CD4-positive, alpha-beta memory T cell (primary cell): Measurements from ENCODE around the gene CPXM2. TPM values are rescaled to one million over a fixed set of nuclear protein-coding genes. Genes with fewer than 3 reads are reported as not detected.

Source experiments
- CTCF ChIA-PET: fragments of 350-600 bp; sonication (Branson Sonifier 250); formaldehyde crosslinking; loops from one replicate; lab custom pipeline; 2021; ENCODE audit warnings: inconsistent platforms; ENCODE audit not compliant: partially characterized antibody; lab: Charles Lee
- POLR2A ChIA-PET: fragments of 350-600 bp; sonication (Branson Sonifier 250); formaldehyde crosslinking; loops from one replicate; lab custom pipeline; 2021; ENCODE audit not compliant: partially characterized antibody; lab: Charles Lee
- DNase-seq, 5 donors: peaks; one replicate each; pipeline versions ENCODE4 v3.0.0 to v3.0.0-alpha.2; 2020 to 2022; ENCODE audit warnings: mixed read lengths in 1 of 5
- H3K27ac ChIP-seq: one replicate; pipeline ENCODE4 v1.7.0; 2013; ENCODE audit warnings: low read depth, low read length
- H3K27me3 ChIP-seq: 2 replicates; pipeline ENCODE4 v1.7.0; 2013; ENCODE audit warnings: mild to moderate bottlenecking, low read length, moderate library complexity; ENCODE audit not compliant: insufficient read depth
- H3K36me3 ChIP-seq: 2 replicates; pipeline ENCODE4 v1.7.0; 2013; ENCODE audit warnings: mild to moderate bottlenecking, low read length, moderate library complexity; ENCODE audit not compliant: insufficient read depth
- H3K4me1 ChIP-seq: 2 replicates; pipeline ENCODE4 v1.7.0; 2013; ENCODE audit warnings: mild to moderate bottlenecking, low read length, moderate library complexity; ENCODE audit not compliant: insufficient read depth
- H3K4me3 ChIP-seq, 2 donors: one replicate each; pipeline ENCODE4 v1.7.0; 2013; ENCODE audit warnings: low read length in 2 of 2, mild to moderate bottlenecking in 1 of 2
- H3K9me3 ChIP-seq, 2 donors: one replicate each; pipeline ENCODE4 v1.7.0; 2013; ENCODE audit warnings: low read length in 2 of 2, control low read depth in 1 of 2; ENCODE audit not compliant: control insufficient read depth in 1 of 2
- H3K27ac Mint-ChIP-seq, 7 donors: one replicate each; pipeline ENCODE4 v1.8.0; 2020 to 2021; ENCODE audit warnings: mixed read lengths in 7 of 7, mild to moderate bottlenecking in 6 of 7, inconsistent platforms in 3 of 7, moderate library complexity in 3 of 7
- H3K27me3 Mint-ChIP-seq, 2 donors: one replicate each; pipeline ENCODE4 v1.8.0; 2020 to 2021; ENCODE audit warnings: mixed read lengths in 2 of 2
- H3K36me3 Mint-ChIP-seq, 2 donors: one replicate each; pipeline ENCODE4 v1.8.0; 2020 to 2021; ENCODE audit warnings: mixed read lengths in 2 of 2, inconsistent platforms in 1 of 2, mild to moderate bottlenecking in 1 of 2
- H3K4me1 Mint-ChIP-seq, 4 donors: one replicate each; pipeline ENCODE4 v1.8.0; 2020 to 2021; ENCODE audit warnings: mixed read lengths in 4 of 4, mild to moderate bottlenecking in 1 of 4
- H3K4me3 Mint-ChIP-seq, 8 donors: one replicate each; pipeline ENCODE4 v1.8.0; 2020 to 2021; ENCODE audit warnings: mixed read lengths in 8 of 8, mild to moderate bottlenecking in 7 of 8, moderate library complexity in 6 of 8, inconsistent platforms in 3 of 8
- H3K9me3 Mint-ChIP-seq, 8 donors: one replicate each; pipeline ENCODE4 v1.8.0; 2020 to 2021; ENCODE audit warnings: mixed read lengths in 8 of 8, mild to moderate bottlenecking in 5 of 8, inconsistent platforms in 3 of 8, moderate library complexity in 1 of 8
- intact Hi-C: fragments of 100-400 bp; cut with micrococcal nuclease; formaldehyde crosslinking; loops from one replicate; pipeline ENCODE4 v1.15.1; 2023
- polyA plus RNA-seq, 2 donors: library from polyadenylated mRNA; unstranded; fragments of 300-500 nt; fragmentation: Illumina TruSeq; gene quantifications; one replicate each; pipeline ENCODE4 v1.2.3, GENCODE V29; 2021
- total RNA-seq, 2 experiments: library from RNA; stranded (reverse); gene quantifications; one replicate each; pipeline ENCODE4 v1.2.3, GENCODE V29; 2021

Gene CPXM2
- total and polyA plus RNA-seq, 4 experiments from 2014 or later, result not detected

- ChIA-PET CTCF (no interaction called here), POLR2A (no interaction called here)
- Histone ChIP-seq H3K36me3 (no peaks in the 10 kb centered on the region), H3K27ac (no peak overlapping the region), H3K27me3 (no peaks in the 10 kb centered on the region), H3K4me1 (no peaks in the 10 kb centered on the region), H3K9me3 (no peaks in the 10 kb centered on the region), H3K4me3 (no peak overlapping the region)
- H3K4me1 Mint-ChIP-seq, result peaks cover 0 to 1% (median 0%) of the 10 kb centered on the region in 4 donors
- H3K9me3 Mint-ChIP-seq, result peaks cover 0 to 6% (median 0%) of the 10 kb centered on the region in 8 donors
- no peak overlapping the region for H3K27ac Mint-ChIP-seq
- H3K4me3 Mint-ChIP-seq, result no peak overlapping the region
- peaks cover 2 to 4% of the 10 kb centered on the region in 2 donors for H3K27me3 Mint-ChIP-seq
- no peaks in the 10 kb centered on the region for H3K36me3 Mint-ChIP-seq
- intact Hi-C loops, result no loop called here
- no peak for DNase-seq
Observed at GRCh38 chr10:123795846-123796590, 95.6 kb downstream of the CPXM2 start.

GRCh38 chr10:123795196-123795780 lies 96.3 kb downstream of the CPXM2 start:
- no peak for DNase-seq
- intact Hi-C loops, result no loop called here
- H3K4me3 ChIP-seq, result no peak overlapping the region
- ChIA-PET CTCF (no interaction called here), POLR2A (no interaction called here)
- no peaks in the 10 kb centered on the region for H3K4me1 ChIP-seq
- Mint-ChIP-seq H3K4me1 (peaks cover 0 to 1% (median 0%) of the 10 kb centered on the region in 4 donors), H3K27ac (no peak overlapping the region), H3K4me3 (no peak overlapping the region), H3K9me3 (peaks cover 0 to 5% (median 1%) of the 10 kb centered on the region in 8 donors), H3K36me3 (no peaks in the 10 kb centered on the region), H3K27me3 (peaks cover 2 to 4% of the 10 kb centered on the region in 2 donors)
- H3K9me3 ChIP-seq, result no peaks in the 10 kb centered on the region
- no peak overlapping the region for H3K27ac ChIP-seq
- H3K27me3 ChIP-seq, result no peaks in the 10 kb centered on the region
- H3K36me3 ChIP-seq, result no peaks in the 10 kb centered on the region

DNA sequence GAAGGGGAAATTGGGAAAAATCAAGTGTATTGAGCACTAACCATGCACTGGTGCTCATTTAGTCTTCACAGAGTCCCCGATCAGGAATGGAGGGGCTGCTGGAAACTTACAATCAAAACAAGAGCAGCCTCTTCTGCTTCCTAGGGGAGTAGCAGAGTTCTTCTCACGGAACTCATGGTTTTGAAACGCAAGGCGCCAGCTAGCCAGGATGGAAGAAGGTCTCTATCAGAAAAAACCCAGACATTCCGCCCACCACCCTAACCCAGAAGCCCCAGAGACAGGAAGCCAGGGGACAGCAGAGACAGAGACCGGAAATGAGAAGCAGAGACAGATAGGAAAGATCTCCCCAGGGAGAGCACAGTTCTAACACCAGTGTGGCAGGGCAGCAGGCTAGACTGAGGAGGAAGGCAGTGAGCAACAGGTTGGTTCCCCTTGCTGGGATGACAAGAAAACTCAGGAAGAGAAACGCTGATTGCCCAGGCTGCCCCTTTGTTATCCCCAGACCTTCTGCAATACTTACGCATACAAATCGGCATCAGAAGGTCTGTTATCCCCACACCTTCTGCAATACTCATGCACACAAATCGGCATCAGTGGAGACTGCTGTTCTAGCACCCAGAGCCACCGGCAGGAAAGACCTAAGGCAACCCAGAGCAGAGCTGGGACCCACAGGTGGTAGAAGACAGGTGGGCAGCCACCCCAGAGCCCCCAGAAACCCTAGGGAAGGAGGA lies 99.2 kb downstream of the CPXM2 start:
- Mint-ChIP-seq H3K9me3 (peaks cover 0 to 6% (median 2%) of the 10 kb centered on the region in 8 donors), H3K4me1 (no peaks in the 10 kb centered on the region), H3K27me3 (peaks cover 0 to 4% of the 10 kb centered on the region in 2 donors), H3K27ac (no peak overlapping the region), H3K36me3 (no peaks in the 10 kb centered on the region), H3K4me3 (no peak overlapping the region)
- ChIA-PET CTCF (no interaction called here), POLR2A (no interaction called here)
- H3K4me3 ChIP-seq, result no peak overlapping the region
- H3K9me3 ChIP-seq, result no peaks in the 10 kb centered on the region
- intact Hi-C loops, result no loop called here
- no peak for DNase-seq
- no peaks in the 10 kb centered on the region for H3K36me3 ChIP-seq
- no peaks in the 10 kb centered on the region for H3K4me1 ChIP-seq
- H3K27ac ChIP-seq, result no peak overlapping the region
- no peaks in the 10 kb centered on the region for H3K27me3 ChIP-seq

GRCh38 chr10:123790132-123790885 lies 101.3 kb downstream of the CPXM2 start:
- Histone ChIP-seq H3K36me3 (no peaks in the 10 kb centered on the region), H3K4me3 (no peak overlapping the region), H3K27me3 (no peaks in the 10 kb centered on the region), H3K27ac (no peak overlapping the region), H3K9me3 (no peaks in the 10 kb centered on the region), H3K4me1 (no peaks in the 10 kb centered on the region)
- CTCF ChIA-PET, result no interaction called here
- Mint-ChIP-seq H3K36me3 (no peaks in the 10 kb centered on the region), H3K4me1 (no peaks in the 10 kb centered on the region), H3K4me3 (no peak overlapping the region), H3K27me3 (peaks cover 6% of the 10 kb centered on the region in 2 donors), H3K27ac (no peak overlapping the region), H3K9me3 (peaks cover 0 to 6% (median 2%) of the 10 kb centered on the region in 8 donors)
- POLR2A ChIA-PET, result no interaction called here
- no peak for DNase-seq
- intact Hi-C loops, result no loop called here

GRCh38 chr10:123788981-123789380 lies 102.6 kb downstream of the CPXM2 start:
- Histone ChIP-seq H3K4me1 (no peaks in the 10 kb centered on the region), H3K36me3 (no peaks in the 10 kb centered on the region), H3K9me3 (no peaks in the 10 kb centered on the region), H3K27me3 (no peaks in the 10 kb centered on the region), H3K27ac (no peak overlapping the region), H3K4me3 (no peak overlapping the region)
- CTCF ChIA-PET, result no interaction called here
- Mint-ChIP-seq H3K27ac (no peak overlapping the region), H3K4me3 (no peak overlapping the region), H3K9me3 (peaks cover 0 to 6% (median 2%) of the 10 kb centered on the region in 8 donors), H3K36me3 (no peaks in the 10 kb centered on the region), H3K4me1 (peaks cover 0 to 2% (median 0%) of the 10 kb centered on the region in 4 donors), H3K27me3 (peaks cover 8 to 14% of the 10 kb centered on the region in 2 donors)
- POLR2A ChIA-PET, result no interaction called here
- intact Hi-C loops, result no loop called here
- DNase-seq, result no peak

GRCh38 chr10:123787566-123787965 lies 104.0 kb downstream of the CPXM2 start:
- Histone ChIP-seq H3K9me3 (no peaks in the 10 kb centered on the region), H3K4me3 (no peak overlapping the region), H3K36me3 (no peaks in the 10 kb centered on the region), H3K27ac (no peak overlapping the region), H3K27me3 (no peaks in the 10 kb centered on the region), H3K4me1 (no peaks in the 10 kb centered on the region)
- Mint-ChIP-seq H3K9me3 (peaks cover 0 to 6% (median 2%) of the 10 kb centered on the region in 8 donors), H3K27me3 (peaks cover 8 to 14% of the 10 kb centered on the region in 2 donors), H3K4me1 (peaks cover 0 to 2% (median 0%) of the 10 kb centered on the region in 4 donors), H3K4me3 (no peak overlapping the region), H3K36me3 (no peaks in the 10 kb centered on the region), H3K27ac (no peak overlapping the region)
- CTCF ChIA-PET, result no interaction called here
- intact Hi-C loops, result no loop called here
- POLR2A ChIA-PET, result no interaction called here
- no peak for DNase-seq

DNA sequence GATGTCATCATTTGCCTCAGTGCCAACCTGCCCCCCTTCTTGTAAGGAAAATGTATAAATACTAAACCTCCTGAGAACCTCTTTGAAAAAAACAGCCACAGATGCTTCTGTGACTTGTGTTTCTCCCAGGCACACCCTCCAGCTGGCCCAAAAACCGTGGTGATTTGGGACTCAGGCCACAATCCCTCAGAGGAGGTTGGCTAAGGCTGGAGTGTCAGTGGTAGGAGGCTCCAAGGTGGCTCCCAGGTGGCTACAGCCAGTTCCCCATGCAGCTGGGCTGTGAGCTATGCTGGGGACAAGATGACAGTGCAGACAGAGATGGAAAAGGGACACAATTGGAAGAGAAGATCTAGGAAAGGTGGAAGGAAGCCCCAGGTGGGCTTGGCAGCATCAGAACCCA lies 104.7 kb downstream of the CPXM2 start:
- intact Hi-C loops, result no loop called here
- Histone ChIP-seq H3K9me3 (no peaks in the 10 kb centered on the region), H3K36me3 (no peaks in the 10 kb centered on the region), H3K4me1 (no peaks in the 10 kb centered on the region), H3K27me3 (no peaks in the 10 kb centered on the region), H3K4me3 (no peak overlapping the region), H3K27ac (no peak overlapping the region)
- Mint-ChIP-seq H3K36me3 (no peaks in the 10 kb centered on the region), H3K9me3 (peaks cover 0 to 6% (median 2%) of the 10 kb centered on the region in 8 donors), H3K27ac (no peak overlapping the region), H3K27me3 (peaks cover 8 to 14% of the 10 kb centered on the region in 2 donors), H3K4me3 (no peak overlapping the region), H3K4me1 (peaks cover 0 to 2% (median 0%) of the 10 kb centered on the region in 4 donors)
- CTCF ChIA-PET, result no interaction called here
- no peak for DNase-seq
- POLR2A ChIA-PET, result no interaction called here
